ENCODE data around the gene PRM2.

PRM2 gene

GRCh38 chr16:11260596-11260966, 15.7 kb downstream of the PRM2 start:
- DNase-seq (ENCODE audit: low spot score) = no peak

GRCh38 chr16:11259655-11260595, 16.4 kb downstream of the PRM2 start:
- DNase-seq (ENCODE audit: low spot score) = no peak

- no peak for DNase-seq (ENCODE audit: low spot score)
Observed at GRCh38 chr16:11258553-11259492, 17.5 kb downstream of the PRM2 start.

GRCh38 chr16:11257131-11257938, 18.9 kb downstream of the PRM2 start:
- peak; percentile 71 for DNase-seq (ENCODE audit: low spot score)

DNA sequence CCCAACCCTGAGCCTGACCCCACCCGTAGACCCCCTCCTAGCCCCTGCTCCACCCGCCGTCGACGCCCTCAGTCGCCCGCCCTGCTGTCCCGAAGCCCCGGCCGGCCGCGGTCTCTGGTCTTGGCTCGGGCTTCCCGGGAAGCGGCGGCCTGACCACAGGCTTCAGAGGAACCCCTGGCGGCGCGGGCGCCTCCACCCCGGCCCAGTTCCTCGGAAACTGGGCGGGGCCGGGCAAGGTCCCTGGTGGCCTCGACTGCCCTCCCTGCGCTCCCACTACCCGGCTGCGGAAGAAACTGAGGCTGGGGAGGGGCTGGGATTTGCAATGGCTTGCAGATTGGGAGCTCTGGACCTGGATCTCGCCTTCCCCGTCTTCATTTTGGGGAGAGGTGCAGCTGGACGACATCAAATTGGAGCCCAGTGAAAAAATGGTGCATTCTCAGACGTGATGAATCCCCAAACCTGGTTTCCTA, 19.6 kb downstream of the PRM2 start:
- DNase-seq (ENCODE audit: low spot score) = peak; percentile 9

DNA sequence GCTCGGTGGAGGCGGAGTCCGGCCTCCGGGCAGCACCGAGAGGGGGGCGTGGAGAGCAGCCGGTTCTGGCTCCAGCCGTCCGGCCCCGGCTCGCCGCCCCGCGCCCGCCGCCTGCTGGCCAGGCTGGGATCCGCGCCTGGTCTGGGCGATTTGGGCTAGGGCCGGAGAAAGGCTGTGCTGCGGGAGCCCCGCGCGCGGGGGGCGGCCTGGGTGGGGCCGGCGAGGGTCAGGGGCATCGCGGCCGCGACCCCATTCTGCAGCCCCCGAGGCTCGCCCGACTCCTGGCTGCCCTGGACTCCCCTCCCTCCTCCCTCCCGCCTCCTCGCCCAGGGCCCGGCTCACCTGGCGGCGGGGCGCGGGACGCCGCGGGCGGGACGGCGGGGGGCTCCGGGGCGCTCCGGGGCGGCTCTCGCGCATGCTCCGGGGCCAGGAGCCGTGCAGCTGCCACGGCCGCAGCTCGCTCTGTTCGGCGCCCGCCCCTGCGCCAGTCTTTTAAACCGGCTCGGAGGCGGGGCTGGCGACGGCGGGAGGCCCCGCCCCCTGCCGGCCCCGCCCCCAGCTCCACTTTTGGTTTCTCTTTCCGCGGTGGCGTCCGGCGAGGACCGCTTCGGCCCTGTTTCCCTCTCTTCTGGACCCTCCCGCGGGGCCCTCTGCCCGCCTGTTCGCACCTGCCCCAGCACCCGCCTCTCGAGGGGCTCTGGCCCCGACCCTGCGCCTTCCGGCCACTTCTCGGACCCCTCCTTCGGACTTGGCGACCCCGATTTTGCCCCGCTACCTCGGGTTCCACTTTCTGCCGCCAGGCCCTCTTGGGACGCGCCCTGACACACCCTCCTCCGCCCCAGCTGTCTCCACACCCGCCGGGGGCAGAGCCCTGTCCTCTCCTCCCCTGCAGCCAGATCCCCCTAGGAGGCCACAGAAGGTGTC, 20.3 kb downstream of the PRM2 start, which contains the start of gene SOCS1:
Gene SOCS1, minus strand, starts transcription at position 468 of the 924 bp plus-strand sequence. CDS start 726 bp downstream, outside the sequence.
- DNase-seq (ENCODE audit: low spot score) = peak; percentile 87

DNA sequence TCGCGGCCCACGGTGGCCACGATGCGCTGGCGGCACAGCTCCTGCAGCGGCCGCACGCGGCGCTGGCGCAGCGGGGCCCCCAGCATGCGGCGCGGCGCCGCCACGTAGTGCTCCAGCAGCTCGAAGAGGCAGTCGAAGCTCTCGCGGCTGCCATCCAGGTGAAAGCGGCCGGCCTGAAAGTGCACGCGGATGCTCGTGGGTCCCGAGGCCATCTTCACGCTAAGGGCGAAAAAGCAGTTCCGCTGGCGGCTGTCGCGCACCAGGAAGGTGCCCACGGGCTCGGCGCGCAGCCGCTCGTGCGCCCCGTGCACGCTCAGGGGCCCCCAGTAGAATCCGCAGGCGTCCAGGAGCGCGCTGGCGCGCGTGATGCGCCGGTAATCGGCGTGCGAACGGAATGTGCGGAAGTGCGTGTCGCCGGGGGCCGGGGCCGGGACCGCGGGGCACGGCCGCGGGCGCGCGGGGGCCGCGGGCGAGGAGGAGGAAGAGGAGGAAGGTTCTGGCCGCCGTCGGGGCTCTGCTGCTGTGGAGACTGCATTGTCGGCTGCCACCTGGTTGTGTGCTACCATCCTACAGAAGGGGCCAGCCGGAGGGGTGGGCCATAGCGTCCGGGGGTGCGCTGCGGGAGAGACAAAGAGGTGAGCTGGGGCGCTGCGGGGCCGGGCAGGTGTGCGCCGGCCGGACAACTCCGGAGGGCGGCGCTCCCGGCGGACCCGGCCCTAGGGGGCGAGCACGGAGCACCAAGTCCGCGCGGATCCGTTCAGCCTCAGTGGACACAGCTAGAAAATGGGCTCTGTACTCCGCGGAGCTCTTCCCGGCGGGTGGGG, 21.2 kb downstream of the PRM2 start:
- DNase-seq (ENCODE audit: low spot score) = peak; percentile 24

- DNase-seq (ENCODE audit: low spot score) = no peak
Observed at GRCh38 chr16:11253995-11254912, 22.0 kb downstream of the PRM2 start.

GRCh38 chr16:11253009-11253994, 23.0 kb downstream of the PRM2 start:
- DNase-seq (ENCODE audit: low spot score) = no peak

DNA sequence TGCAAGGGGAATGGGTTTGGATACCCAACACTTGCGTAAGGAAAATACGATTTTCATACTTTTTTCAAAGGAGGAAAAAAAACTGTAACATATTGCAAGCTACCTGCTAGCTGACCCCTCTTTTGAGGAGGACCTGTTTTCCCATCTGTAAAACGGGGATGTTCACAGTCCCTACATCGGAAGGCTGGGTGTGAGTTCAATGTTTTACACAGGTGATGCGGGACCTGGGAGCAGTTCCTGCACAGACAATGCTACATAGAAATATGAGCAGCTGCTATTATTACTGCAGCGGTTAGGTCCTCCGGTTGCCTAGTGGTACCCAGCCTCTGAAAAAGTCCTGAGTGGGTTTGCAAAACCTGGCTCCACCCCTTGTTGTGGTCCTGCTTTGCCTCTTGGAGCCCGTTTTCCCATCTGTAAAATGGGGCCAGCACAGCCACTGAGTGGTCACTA, 23.8 kb downstream of the PRM2 start:
- no peak for DNase-seq (ENCODE audit: low spot score)

DNA sequence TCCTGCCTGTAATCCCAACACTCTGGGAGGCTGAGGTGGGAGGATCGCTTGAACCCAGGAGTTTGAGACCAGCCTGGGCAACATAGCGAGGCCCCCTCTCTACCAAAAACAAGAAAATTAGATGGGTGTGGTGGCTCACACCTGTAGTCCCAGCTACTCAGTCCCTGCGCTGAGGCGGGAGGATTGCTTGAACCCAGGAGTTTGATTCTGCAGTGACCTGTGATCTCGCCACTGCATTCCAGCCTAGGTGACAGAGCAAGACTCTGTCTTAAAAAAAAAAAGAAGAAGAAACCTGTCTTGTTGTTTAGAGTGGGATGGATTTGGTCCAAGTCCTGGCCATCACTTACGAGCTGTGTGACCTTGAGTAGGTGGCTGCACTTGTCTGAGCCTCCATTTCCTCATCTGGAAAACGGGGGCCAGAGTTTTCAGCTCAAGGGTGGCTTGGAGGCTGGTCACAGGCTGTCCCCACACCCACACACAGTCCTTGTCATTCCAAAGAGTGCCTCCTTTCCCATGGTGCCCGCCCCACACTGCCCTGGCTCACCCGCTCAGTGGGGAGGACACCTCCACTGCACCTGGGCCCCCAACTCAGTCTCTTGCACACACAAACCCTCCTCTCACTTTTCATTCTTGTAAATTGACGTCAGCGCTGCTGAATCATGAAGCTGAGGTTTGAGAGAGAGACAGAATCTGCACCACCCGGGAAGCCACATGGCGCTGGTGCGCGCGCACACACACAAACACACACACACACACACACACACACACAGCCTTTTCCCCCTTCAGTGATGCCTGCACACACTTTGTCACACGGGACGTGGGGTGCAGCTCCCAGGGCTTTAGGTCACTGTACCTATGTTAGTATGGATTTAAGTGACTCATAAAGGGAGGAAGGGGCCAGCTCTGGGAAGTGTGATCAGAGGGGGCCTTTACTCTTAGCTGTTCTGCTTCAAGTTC, 24.5 kb downstream of the PRM2 start:
- DNase-seq (ENCODE audit: low spot score) = no peak

DNA sequence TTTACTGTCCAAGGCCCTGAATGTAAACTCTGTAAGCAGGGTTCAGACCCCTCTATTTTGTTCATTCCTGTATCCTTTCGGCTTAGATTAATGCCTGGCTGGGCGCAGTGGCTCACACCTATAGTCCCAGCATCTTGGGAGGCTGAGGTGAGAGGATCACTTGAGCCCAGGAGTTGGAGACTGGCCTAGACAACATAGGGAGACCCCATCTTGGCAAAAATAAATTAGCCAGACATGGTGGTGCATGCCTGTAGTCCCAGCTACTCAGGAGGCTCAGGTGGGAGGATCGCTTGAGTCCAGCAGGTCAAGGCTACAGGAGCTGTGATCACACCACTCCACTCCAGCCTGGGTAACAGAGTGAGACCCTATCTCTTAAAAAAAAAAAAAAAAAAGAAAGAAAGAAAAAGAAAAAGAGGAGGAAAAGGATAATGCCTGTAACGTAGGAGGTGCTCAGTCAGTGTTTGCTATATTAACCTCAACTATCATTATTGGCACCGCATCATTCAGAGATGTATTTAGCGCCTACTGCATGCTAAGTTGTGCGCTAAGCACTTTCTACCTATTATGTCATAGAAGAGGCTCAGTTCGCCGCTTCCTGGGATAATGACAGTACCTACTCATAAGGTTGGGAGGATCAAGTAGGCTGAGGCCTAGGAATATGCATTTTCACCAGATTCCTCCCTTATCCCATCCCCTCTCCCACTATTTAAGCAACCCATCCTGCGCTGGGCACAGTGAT, 25.3 kb downstream of the PRM2 start:
- no peak for DNase-seq (ENCODE audit: low spot score)

DNA sequence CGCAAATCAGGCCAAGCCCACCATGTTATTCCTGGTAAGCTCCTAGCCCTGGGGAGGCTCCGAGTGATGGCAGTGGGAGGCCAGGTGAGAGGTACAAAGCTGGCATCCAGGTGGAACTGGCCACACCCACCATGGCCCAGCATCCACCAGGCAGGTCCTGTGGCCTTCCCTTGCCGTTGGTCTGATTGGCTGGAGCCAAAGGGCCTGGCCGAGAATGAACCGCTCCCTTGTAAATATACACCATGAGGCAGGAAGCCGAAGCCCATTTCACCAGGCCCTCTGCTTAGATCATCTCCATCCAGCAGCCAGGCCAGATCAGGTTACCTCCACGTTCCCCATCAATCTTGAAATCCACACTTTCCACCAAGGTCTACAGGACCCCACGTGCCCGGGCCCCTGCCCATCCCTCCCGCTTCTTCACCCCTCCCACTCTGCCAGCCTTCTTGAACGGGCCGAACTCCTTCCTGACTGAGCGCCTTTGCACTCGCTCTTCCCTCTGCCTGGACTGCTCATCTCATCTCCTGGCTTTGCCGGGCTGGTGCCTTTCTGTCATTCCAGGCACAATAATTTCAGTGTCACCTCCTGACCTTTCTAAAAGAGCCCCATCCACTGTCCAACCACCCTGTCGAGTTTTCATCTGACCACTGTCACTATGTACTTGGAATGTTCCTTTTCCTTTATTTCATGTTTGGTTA, 26.0 kb downstream of the PRM2 start:
- no peak for DNase-seq (ENCODE audit: low spot score)

- DNase-seq (ENCODE audit: low spot score) = no peak
Observed at GRCh38 chr16:11249233-11250061, 26.8 kb downstream of the PRM2 start.

All from hematopoietic multipotent progenitor cell treated with erythropoietin and hydrocortisone succinate and interleukin-3 and kit ligand, for 15 days (in vitro differentiated cells).